Stimulated activated CD4-positive, alpha-beta T cell treated with anti-CD3 and anti-CD28 coated beads, Interleukin-15, amount 100 ng/mL, for 24 hours (primary cell): ENCODE results near the gene MYO1D.
A peak's percentile ranks its signal among the peaks of the same experiment; 100 is the strongest.
"Not testable (repeated sequence)": the region's sequence is repeated elsewhere in the genome, so short reads cannot be mapped to it uniquely, and the experiment has no call there.

ENCODE experiments used
- DNase-seq: peaks from one replicate; pipeline ENCODE4 v3.0.0-alpha.2; 2020

MYO1D gene

DNA sequence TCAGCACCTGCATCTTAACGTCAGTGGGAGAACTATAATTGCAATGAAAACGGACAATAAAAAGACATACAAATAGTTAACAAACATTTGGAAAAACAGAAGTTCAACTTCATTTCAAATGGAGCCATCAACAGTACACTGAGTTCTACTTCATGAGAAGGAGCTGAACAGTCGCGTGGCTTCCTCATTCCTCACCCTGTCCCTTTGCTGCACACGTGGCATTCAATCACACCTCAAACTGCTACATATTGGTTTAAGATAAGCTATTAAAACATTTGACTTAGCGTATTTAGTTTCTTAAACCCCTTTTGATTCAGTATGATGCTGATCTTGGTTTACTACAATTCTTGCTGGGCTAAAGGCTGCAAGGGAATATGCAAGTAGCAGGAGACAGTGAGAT is 313.3 kb downstream of the MYO1D start:
- no peak for DNase-seq

DNA sequence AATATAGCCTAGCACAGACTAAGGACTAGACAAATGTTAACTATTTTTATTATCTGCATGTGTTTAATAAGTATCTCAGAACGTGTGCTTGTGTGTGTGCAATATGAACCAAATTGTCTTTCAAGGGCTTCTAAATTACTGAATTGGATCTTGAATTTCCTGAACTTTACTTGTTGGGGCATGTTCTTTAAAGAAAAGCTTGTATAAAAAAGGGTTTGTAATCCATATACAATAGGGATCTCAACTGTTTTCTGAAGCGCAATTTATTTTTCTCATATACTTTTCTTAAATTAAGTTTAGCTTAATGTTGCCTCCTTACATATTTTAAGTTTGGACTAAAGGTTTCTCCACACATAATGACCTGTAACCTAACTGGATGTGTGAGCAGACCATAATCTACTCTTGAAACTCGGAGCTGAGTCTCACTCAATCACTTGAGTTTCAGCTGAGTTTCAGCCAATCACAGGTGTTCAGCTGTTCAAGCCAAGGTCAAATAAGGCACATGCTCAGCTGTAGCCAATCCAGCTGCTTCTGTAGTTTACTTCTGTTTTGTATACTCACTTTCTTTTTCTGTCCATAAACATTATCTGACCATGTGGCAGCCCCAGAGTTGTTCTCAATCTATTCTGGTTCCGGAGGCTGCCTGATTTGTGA is 317.8 kb downstream of the MYO1D start:
- DNase-seq, result no peak

DNA sequence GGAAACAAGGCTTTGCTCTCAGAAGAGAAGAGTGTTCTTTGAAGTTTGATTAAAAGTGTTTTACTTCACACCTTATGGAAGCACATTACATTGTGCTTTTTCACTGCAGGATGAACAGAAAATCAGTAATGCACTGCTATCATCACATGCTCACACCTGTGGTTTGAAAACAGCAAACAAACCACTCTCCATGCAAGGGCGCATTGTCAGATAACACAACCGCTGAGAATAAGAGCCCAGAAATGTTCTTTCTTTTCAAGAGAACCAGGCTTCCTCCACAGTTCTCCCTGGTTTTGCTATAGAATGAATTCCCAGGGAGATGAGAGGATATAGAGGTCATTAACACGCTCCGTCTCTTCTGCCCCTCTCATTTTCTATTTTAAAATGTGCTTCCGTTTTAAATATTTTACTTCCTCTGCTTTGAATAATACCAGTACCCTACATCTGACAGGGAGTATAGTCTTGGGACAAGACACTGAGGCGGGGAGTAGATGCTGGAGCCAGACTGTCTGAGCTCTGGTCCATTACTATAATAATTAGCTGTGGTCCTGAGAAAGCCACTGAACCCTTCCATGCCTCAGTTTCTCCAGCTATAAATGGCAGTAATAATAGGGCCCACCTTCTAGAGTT is 318.5 kb downstream of the MYO1D start:
- no peak for DNase-seq

DNA sequence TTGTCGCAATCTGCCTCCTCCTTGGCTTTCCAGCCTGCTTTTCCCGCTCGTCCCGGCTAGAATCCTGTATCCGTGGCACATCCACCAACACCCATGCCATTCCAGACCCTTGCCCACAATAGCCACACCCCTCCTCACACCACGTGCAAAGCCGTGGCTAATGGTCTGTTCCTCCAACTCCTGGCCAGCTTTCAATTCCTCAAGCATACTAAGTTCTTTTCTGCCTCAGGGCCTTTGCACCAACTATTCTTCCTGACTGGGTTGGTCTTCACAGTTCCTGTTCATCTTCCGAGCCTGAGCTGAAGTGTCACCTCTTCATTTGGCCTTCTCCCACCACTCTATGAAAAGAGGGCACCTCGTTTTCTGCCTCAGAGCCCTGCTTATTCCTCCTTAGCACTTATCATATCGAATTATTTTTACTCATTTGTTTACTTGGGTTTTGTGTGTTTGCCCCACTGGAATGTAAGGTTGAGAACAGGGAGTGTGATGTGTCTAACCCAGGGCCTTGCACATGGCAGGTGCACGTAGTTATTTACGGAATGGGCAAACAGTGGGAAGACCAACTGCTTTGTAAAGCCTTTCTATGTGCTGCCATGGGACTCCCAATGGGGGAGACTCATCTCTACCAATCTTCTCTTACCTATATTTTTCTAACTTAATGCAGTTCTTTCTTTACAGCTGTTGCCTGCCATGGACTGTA is 321.2 kb downstream of the MYO1D start:
- DNase-seq, result no peak

DNA sequence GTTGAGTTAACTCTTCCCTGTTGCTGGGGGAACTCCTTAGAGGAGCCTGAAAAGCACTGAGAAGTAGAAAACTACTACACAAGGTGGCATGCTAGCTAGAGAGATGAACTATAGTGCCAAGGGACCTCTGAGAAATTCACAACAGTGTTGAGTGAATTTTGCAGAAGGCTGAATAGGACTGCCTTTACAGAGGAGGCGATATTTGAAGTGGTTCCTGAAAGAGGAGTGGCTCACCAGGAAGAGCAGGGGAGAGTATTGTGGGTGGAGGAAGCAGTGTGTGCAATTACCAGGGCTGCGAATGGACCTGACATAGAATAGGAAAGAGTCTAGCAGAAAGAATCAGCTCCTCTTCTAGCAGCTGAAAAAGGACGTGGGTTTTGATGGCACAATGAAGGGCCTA is 323.8 kb downstream of the MYO1D start:
- no peak for DNase-seq

DNA sequence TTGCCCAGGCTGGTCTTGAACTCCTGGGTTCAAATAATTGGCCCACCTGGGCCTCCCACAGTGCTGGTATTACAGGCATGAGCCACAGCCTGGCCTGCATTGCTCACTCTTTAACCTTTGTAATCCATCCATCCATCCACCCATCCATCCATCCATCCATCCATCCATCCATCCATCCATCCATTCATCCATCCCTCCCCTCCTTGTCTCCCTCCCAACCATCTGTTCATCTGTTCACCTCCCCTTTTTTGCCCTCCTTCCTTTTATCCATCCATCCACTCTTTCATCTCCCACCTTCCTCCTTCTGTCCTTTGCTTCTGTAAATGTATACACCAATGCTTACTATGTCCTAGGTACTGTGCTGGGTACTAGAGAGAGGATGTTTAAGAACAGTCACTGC is 324.6 kb downstream of the MYO1D start:
- no peak for DNase-seq

DNA sequence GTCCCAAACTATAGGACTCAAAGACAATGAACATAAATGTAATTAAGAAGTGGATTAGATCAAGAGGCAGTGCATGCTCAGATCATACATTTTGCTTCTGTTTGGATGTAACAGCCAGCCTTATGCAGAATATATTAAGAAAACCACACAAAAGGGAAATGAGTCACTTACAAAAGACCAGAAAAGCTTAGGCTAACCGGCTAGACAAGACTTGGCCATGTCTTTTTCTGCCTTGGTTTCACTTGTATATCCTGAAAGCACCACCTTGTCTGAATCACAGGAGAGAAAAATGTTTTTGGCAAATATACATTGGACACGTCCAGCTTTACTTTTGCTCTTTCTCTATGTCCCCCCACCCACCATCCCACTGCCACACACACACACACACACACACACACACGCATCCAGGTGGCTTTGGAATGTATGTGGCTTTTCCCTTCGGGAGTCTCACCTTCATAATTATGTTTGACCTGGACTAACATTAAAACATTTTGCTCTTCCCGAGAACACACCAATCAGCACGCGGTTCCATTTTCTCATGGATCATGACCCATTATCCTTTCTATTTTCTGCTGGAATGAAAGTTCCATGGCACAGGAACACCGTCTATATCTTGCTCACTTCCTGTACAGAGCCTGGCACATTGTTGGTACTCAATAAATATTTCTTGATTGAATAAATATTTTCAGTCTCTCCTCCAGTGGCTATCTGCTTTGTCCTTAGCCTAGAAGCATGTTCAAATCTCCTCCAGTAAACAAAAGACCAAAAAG is 325.6 kb downstream of the MYO1D start:
- DNase-seq, result peak; percentile 31

DNA sequence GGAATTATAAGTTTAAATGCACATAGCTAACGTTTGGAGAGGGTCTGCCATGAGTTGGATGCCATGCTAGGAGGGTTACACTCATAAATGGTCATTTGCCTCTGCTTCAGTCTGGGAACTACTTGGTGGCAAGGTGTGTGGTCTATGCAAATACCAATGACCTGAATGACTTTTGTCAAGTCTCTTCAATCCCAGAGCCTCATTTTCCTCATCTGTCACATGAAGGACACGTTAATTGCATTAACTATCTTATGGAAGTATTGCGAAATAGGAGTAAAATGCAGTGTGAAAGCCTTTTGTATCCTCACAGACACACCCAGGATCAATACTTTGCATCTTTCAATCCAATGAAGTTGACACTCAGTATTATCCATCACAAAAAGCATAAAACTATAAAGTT is 327.4 kb downstream of the MYO1D start:
- no peak for DNase-seq

DNA sequence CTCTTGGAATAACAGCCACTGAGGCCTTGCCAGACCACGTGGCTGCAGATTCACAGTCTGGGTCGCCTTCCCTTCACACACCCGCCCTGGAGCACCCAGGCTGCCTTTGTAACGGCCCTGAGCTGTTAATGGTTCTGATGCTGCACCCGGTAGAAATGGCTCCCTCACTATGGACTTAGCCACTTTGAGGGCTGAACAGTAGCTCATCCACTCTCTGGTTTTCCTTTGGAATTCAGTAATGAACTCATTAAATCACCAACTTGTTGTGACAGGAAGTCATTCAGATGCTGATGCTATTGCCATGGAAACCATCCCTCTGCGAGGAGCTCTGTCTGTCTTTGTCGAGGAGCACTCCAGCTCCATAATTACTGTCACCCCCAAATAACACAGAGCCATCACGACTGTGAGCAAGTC is 330.9 kb downstream of the MYO1D start:
- DNase-seq, result no peak

DNA sequence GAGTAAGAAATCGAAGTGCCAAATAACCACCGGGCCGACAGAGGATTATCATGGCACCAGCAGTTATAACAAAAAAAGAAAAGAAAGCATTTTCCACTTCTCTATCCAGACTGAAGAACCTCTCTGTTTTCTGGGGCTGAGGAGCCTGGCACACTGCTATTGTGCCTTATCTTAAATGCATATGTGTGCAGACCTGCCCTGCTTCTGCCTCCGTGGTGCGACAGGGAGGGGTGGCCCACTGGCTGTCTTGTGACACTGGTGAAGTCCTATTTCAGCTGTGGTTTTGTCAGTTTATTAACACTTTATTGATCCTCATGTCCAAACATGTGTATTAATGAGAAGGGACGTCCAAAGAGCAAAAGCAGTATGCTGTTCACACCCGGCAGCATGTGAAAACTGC is 334.7 kb downstream of the MYO1D start:
- DNase-seq, result no peak

DNA sequence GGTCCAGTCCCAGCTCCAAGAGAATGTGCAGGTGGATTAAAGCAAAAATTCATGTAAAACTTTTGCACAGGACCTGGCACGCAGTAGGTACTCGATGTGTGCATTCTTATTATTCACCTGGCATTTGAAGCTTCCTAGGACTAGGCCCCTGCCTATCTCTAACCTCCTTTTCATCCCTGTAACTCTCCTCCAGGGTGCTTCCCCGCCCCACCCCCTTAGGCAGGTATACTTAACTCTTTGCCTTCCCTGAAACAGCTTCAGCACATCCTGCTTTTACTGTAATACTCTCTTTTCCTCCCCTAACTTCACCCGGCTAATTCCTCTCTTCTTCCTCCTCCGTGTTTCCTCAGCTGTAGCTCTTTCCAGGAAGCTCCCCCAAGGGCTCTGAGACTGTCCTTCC is 335.3 kb downstream of the MYO1D start:
- DNase-seq, result no peak

DNA sequence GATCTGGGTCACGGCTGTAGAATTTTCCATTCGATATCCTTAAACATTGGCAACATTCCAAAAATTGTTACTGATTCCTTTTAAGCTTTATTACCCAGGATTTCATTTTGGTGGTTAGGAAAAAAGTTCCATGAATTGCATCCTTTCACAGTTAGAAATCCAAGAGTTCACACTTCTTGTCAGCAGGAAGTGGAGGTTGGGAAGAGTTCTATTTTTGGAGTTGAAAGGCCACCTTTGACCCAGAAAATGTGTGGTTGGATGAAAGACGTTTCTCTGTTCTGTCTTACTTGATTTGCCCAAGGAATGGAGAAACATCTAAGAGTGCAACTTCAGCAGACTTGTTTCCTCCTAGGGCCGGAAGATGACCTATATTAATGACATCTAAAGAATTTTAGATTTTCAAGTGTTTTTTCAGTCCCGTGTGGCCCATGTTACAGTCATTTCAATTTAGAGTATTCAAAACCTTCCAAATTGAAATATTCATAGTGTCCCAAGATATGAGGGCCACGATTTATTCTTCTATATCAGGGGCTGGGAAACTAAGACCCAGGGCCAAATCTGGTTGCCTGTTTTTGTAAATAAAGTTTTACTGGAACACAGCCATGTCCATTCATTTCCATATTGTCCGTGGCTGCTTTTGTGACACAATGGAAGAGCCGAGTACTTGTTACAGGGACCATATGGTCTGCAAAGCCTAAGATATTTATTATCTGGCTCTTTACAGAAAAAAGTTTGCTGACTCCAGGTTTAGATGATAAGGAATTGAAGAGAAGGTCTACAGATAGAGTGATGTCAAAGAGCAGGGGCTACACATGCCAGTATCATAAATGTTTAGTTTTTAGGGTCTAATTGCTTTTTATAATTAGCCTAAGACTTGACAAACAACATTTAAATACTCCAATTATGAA is 339.9 kb downstream of the MYO1D start:
- no peak for DNase-seq

DNA sequence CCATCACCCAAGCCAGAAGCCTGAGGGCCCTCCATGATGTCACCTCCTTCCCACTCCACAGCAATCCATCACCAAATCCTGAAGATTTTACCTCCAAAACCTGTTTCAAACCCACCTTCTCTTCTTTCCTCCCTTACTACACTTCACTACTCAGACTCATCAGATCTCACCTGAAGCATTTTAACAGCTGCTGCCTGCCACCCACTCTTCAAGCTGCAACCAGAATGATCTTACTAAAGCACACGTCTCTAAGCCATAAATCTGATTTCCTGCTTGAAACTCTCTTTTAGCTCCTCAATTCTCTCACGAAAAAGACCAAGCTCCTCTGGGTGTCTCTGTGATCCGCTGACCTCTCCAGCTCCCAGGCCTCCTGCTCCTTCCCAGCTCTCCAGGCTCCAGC is 343.6 kb downstream of the MYO1D start:
- no peak for DNase-seq

DNA sequence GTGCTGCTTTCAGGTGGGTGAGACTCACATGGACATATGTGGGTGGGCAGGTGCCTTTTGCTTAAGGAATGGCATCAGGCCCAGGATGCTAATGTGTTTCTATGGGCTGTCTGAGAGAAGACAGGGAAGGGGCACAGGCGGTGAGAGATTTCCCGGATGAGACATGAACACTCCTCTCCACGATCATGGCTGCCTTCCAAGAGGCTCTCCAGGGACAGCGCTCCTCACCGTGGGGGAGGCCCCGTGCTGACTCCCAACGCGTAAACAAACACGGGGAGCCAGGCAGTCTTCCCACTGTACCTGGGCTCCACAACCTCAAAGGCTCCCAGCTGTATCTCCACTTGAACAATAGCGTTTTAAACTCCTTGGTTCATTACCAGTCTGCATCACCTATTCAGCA is 347.3 kb downstream of the MYO1D start:
- DNase-seq, result no peak

DNA sequence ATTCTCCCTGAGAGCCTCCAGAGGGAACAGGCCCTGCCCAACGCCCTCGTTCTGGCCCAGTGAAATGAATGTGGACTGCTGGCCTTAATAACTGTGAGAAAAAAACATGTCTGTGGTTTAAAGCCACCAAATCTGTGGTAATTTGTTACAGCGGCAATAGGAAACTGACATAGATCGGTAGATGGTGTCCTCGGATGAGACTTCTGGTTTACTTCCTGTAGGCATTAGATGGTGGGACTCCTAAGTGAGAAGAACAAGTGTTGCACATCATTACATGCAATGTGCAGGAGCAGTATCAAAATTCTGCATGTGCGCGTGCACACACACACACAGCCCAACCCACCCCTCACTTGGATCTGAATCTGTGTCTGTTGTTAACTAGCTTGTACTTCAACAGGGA is 348.1 kb downstream of the MYO1D start:
- DNase-seq, result no peak

DNA sequence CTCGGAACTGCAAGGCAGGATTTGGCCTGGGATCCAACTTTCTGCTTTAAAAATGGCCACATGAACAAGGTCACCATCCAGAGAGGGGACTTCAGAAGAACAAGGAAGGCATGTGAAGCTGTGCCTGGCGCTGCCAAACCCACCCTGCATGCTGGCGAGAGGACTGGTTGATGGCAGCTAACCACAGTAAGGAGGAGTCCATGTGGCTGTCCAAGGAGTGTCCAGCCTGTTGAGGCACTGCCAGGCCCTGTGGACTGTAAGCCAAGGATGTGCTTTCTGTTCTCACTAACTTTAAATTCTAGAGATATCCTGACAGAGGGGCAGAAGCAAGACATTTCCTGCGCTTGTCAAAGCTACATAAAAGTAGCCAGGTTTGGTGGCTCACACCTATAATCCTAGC is 349.8 kb downstream of the MYO1D start:
- no peak for DNase-seq

DNA sequence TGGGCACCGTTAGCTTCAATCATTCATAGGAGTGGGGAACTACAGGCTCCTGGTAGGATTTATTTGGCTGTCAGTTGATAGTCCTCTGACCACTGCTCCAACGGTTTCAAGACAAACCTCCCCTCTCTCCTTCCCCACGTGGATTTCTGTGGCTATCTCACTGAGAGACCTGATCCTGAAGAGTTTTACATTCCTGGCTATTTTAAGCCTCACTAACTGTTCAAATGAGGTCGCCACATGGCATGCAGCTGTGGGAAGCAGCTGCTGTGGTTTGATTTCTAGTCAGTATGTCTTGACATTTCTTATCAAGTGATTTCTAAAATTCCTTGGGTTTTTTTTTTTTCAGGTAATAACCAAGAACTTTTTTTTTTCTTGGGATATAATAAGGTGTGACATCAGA is 351.8 kb downstream of the MYO1D start:
- DNase-seq, result no peak

DNA sequence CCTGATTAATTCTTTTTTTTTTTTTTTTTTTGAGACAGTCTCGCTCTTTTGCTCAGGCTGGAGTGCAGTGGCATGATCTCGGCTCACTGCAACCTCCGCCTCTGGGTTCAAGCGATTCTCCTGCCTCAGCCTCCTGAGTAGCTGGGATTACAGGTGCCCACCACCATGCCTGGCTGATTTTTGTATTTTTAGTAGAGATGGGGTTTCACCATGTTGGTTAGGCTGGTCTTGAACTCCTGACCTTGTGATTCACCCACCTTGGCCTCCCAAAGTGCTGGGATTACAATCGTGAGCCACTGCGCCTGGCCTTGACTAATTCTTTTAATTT is 352.4 kb downstream of the MYO1D start:
- DNase-seq, result not testable (repeated sequence)

DNA sequence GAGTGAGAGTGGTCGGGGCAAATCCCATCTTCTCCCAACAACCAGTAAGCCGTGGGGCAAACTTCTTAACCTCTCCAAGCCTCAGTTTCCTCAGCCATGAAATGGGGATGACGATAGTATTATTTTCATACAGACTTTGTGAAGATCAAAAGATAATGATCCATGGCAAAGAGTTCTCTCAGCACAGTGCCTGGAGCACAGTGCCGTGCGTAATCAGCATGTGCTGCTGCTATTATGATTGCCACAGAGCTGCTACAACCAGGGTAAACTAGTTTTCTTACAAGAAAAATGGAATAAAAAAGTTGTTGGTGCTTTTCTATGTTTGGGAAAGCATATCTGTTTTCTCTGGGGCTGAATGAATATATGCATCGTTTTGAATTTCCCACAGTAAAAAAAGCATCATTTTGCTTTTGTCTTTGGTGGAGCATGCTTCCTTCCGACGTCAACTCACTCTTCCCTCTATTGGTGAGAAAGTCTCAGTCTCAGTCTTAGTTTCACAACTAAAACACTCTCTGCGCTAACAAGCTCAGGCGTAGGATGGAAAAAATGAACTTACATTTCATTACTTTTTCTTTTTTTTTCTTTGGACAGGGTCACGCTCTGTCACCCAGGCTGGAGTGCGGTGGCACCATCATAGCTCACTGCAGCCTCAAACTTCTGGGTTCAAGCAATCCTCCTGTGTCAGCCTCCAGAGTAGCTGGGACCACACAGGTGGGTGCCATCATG is 352.9 kb downstream of the MYO1D start:
- peak; percentile 54 for DNase-seq

DNA sequence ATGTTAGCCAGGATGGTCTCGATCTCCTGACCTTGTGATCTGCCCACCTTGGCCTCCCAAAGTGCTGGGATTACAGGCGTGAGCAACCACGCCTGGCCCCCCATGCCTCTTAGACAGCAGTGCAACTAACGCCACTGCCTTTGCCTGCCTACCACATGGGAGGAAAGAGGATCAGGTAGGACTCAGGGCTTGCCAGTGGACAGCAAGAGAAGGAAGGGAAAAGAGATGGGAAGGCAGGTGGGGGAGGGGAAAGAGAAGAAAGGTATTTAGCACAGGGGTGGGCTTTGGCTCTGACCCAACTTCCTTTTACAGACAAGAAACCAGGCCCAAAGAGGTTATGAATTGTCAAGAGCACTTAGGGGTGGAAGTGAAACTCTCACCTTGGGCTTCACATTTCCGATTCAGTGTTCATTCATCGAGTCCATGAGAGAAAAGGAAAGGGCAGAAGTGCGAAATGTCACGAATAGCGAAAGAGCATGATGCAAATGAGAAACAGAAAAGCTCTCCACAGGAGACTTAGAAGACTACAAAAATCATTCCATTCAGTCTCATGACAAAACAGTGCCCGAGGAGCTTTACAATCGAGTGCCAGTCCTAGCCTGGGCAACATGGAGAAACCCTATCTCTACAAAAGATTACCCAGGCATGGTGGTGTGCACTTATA is 353.8 kb downstream of the MYO1D start:
- peak; percentile 71 for DNase-seq

DNA sequence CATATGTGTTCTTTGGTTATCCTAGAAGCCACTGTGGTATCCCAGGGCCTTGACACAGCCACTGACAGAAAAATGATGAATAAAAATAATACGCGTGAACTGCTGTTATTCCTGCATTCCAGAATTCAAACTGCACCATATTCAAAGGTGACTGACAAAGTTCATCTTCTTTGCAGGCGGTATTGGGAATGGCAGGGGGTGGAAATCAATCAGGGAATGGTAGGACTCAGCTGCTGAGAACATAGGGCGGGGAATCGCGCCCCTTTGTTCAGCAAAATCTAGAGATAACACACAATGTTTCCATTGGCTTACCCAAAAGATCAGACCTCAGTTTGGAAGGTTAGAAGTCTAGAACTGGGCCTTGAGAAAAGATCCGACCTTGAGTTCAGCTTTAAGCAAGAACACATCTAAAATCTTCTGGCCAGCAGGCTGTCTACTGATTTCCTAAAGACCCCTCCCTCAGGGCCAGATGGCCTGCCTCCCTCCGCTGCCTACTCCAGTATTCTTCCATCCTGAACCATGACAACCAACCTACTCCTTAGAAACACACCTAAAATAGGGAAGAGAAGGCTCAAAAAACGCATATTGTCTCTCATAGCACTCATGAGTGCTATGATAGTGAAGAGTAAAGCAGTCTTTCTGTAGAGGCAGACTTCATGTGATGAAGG is 356.1 kb downstream of the MYO1D start:
- no peak for DNase-seq
